OCI-LY3 (cell line): ENCODE results near the gene GALNT10.

Experiments used
- CTCF ChIP-seq: fragments of 200-600, 300-600 bp; sonication (generic); IDR thresholded peaks from 2 replicates; pipeline ENCODE4 v1.5.1; 2014; ENCODE audit warnings: antibody characterized with exemption, low read length, low read depth
- EZH2phosphoT487 ChIP-seq: fragments of 200-600 bp; shearing (Covaris generic); IDR thresholded peaks from 2 replicates; pipeline ENCODE4 v1.6.1; 2018; ENCODE audit warnings: antibody characterized with exemption, mixed run types, low read depth

- TF ChIP-seq CTCF (no peak), EZH2phosphoT487 (no peak)
These were observed 53.2 kb downstream of the GALNT10 start for GRCh38 chr5:154243736-154244135.
